ENCODE measurements around the gene DNAJC5G.

DNA sequence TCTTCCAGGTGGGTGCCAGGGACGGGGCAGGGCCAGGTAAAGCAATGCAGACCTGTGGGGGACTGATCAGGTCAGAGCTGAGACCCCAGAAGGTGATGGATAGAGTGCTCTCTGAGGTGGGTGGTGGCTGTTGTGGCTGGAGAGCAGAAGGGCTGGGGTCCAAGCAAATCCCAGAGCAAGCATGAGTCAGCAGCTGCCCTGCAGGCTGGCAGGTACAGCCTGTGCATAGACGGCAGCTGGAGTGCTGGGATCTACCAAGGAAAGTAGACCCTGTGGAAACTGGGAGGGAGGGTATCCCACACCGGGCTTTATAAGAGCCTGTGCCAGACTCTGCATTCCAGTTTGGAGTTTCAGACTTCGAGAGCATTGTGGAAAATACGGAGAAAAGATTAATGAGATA lies 7.7 kb downstream of the DNAJC5G start:
- no peak for TF ChIP-seq CTCF (IDR thresholded peaks at IDR 0.05; ENCODE audit: borderline replicate concordance, extremely low read depth, low read length, poor library complexity, severe bottlenecking)
- TF ChIP-seq EZH2 (IDR thresholded peaks at IDR 0.05; ENCODE audit: borderline replicate concordance, low read depth, low read length, severe bottlenecking): peak; percentile 26
